Measurements from ENCODE around the gene UGT2B17.
A peak's percentile ranks its signal among the peaks of the same experiment; 100 is the strongest.
"Not testable (repeated sequence)": the region's sequence is repeated elsewhere in the genome, so short reads cannot be mapped to it uniquely, and the experiment has no call there.

Gene UGT2B17

GRCh38 chr4:68569036-68569435 lies 7.1 kb downstream of the UGT2B17 start:
- not testable (repeated sequence) for DNase-seq (ENCODE audit: low read depth)

- DNase-seq (ENCODE audit: low read depth), result not testable (repeated sequence)
Measured at GRCh38 chr4:68568535-68568934, 7.6 kb downstream of the UGT2B17 start.

GRCh38 chr4:68566364-68566763 lies 9.8 kb downstream of the UGT2B17 start:
- DNase-seq (ENCODE audit: low read depth), result not testable (repeated sequence)

GRCh38 chr4:68565082-68565481 lies 11.0 kb downstream of the UGT2B17 start:
- DNase-seq (ENCODE audit: low read depth), result not testable (repeated sequence)

GRCh38 chr4:68560364-68561070 lies 15.6 kb downstream of the UGT2B17 start:
- DNase-seq (ENCODE audit: low read depth), result not testable (repeated sequence)

- DNase-seq (ENCODE audit: low read depth), result not testable (repeated sequence)
Measured at GRCh38 chr4:68553830-68554229, 22.3 kb downstream of the UGT2B17 start.

GRCh38 chr4:68552818-68553811 lies 23.0 kb downstream of the UGT2B17 start:
- not testable (repeated sequence) for DNase-seq (ENCODE audit: low read depth)

GRCh38 chr4:68542742-68543141 lies 33.4 kb downstream of the UGT2B17 start:
- DNase-seq (ENCODE audit: low read depth), result not testable (repeated sequence)

GRCh38 chr4:68536375-68536774 lies 39.7 kb downstream of the UGT2B17 start:
- DNase-seq (ENCODE audit: low read depth), result no peak

GRCh38 chr4:68535974-68536373 lies 40.1 kb downstream of the UGT2B17 start:
- DNase-seq (ENCODE audit: low read depth), result no peak

GRCh38 chr4:68522232-68522631 lies 53.9 kb downstream of the UGT2B17 start:
- DNase-seq (ENCODE audit: low read depth), result not testable (repeated sequence)

- DNase-seq (ENCODE audit: low read depth), result no peak
Measured at GRCh38 chr4:68520985-68521384, 55.1 kb downstream of the UGT2B17 start.

- DNase-seq (ENCODE audit: low read depth), result no peak
Measured at GRCh38 chr4:68518889-68519288, 57.2 kb downstream of the UGT2B17 start.

- not testable (repeated sequence) for DNase-seq (ENCODE audit: low read depth)
Measured at GRCh38 chr4:68505452-68505851, 70.7 kb downstream of the UGT2B17 start.

GRCh38 chr4:68504836-68505235 lies 71.3 kb downstream of the UGT2B17 start:
- DNase-seq (ENCODE audit: low read depth), result not testable (repeated sequence)

- DNase-seq (ENCODE audit: low read depth), result not testable (repeated sequence)
Measured at GRCh38 chr4:68503462-68503861, 72.7 kb downstream of the UGT2B17 start.

GRCh38 chr4:68499021-68499420 lies 77.1 kb downstream of the UGT2B17 start:
- no peak for DNase-seq (ENCODE audit: low read depth)

GRCh38 chr4:68498413-68499007 lies 77.6 kb downstream of the UGT2B17 start:
- DNase-seq (ENCODE audit: low read depth), result peak; percentile 70

GRCh38 chr4:68494688-68495087 lies 81.4 kb downstream of the UGT2B17 start:
- no peak for DNase-seq (ENCODE audit: low read depth)

GRCh38 chr4:68490826-68491457 lies 85.2 kb downstream of the UGT2B17 start:
- peak; percentile 9 for DNase-seq (ENCODE audit: low read depth)

- no peak for DNase-seq (ENCODE audit: low read depth)
Measured at GRCh38 chr4:68489338-68489737, 86.8 kb downstream of the UGT2B17 start.
